C1 segment of cervical spinal cord (tissue), 14 donors: ENCODE results near the gene ATG9A.
"Not testable (repeated sequence)": the region's sequence is repeated elsewhere in the genome, so short reads cannot be mapped to it uniquely, and the experiment has no call there.

Source experiments
- DNase-seq, 14 donors: peaks; one replicate each; lab custom pipeline; 2025; lab: John Stamatoyannopoulos, UW

The ATG9A gene

GRCh38 chr2:219229305-219230058 lies at the start of gene ATG9A, which contains the start of gene ANKZF1:
Gene ATG9A (minus strand): TSS chr2:219229636. CDS start chr2:219228024, 1,612 bp downstream.
Gene ANKZF1 (plus strand): TSS chr2:219229806. CDS start chr2:219230258, 452 bp downstream.
- DNase-seq, result peak; percentile 87 to 99 (median 97)

- no peak for DNase-seq
Measured at GRCh38 chr2:219278655-219279150, 49.3 kb upstream of the ATG9A start.

GRCh38 chr2:219277703-219278654 lies 48.5 kb upstream of the ATG9A start:
- DNase-seq, result peak in 12 of 14 donors; percentile 52 to 84 (median 76)

GRCh38 chr2:219274361-219274921 lies 45.0 kb upstream of the ATG9A start:
- no peak for DNase-seq

GRCh38 chr2:219273937-219274336 lies 44.5 kb upstream of the ATG9A start:
- DNase-seq, result no peak

- no peak for DNase-seq
Measured at GRCh38 chr2:219272995-219273394, 43.6 kb upstream of the ATG9A start.

GRCh38 chr2:219272356-219272755 lies 42.9 kb upstream of the ATG9A start:
- no peak for DNase-seq

- no peak for DNase-seq
Measured at GRCh38 chr2:219271021-219271420, 41.6 kb upstream of the ATG9A start.

- DNase-seq, result no peak
Measured at GRCh38 chr2:219270055-219270372, 40.6 kb upstream of the ATG9A start.

GRCh38 chr2:219269362-219270054 lies 40.1 kb upstream of the ATG9A start:
- DNase-seq, result no peak

GRCh38 chr2:219268294-219268693 lies 38.9 kb upstream of the ATG9A start:
- no peak for DNase-seq

GRCh38 chr2:219266886-219267285 lies 37.5 kb upstream of the ATG9A start:
- DNase-seq, result no peak

- DNase-seq, result no peak
Measured at GRCh38 chr2:219266232-219266631, 36.8 kb upstream of the ATG9A start.

GRCh38 chr2:219261024-219261855 lies 31.8 kb upstream of the ATG9A start:
- no peak for DNase-seq

- DNase-seq, result not testable (repeated sequence)
Measured at GRCh38 chr2:219258942-219259341, 29.5 kb upstream of the ATG9A start.

- peak in 1 of 14 donors; percentile 45 for DNase-seq
Measured at GRCh38 chr2:219254590-219255201, 25.3 kb upstream of the ATG9A start.

- peak in 12 of 14 donors; percentile 43 to 86 (median 63) for DNase-seq
Measured at GRCh38 chr2:219253753-219254589, 24.5 kb upstream of the ATG9A start, which contains the start of gene TUBA4A. Gene TUBA4A (minus strand): TSS chr2:219253918. CDS start chr2:219253858, 60 bp downstream.

- DNase-seq, result peak in 2 of 14 donors; percentile 37 to 67
Measured at GRCh38 chr2:219252900-219253752, 23.7 kb upstream of the ATG9A start, which contains the start of gene TUBA4B. Gene TUBA4B (plus strand): TSS chr2:219253243. CDS start chr2:219253408, 165 bp downstream.
